Effector CD8-positive, alpha-beta T cell (primary cell): Measurements from ENCODE around the gene SEPTIN11.
"Not testable (repeated sequence)": the region's sequence is repeated elsewhere in the genome, so short reads cannot be mapped to it uniquely, and the experiment has no call there.

Source experiments
- DNase-seq: peaks from one replicate; lab custom pipeline; 2025; lab: John Stamatoyannopoulos, UW

The SEPTIN11 gene

DNA sequence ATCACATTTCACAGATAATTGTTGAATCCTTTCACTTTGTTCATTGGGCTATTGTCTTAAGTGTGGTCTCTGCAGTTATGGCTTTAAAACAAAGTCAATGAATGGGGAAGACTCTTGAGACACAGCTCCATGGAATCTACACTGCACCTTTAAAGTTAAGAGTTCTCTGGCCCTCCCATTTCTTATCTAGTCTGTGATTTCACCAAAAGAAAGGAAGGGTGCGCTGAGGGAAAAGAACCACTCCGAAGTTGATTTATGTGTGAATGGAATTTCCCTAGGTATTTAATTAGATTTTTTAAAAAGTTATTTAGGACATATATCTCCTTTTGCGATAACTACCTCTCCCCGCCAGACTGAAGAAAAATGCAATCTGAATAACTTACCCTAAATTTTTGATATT is 2.5 kb downstream of the SEPTIN11 start:
- no peak for DNase-seq

DNA sequence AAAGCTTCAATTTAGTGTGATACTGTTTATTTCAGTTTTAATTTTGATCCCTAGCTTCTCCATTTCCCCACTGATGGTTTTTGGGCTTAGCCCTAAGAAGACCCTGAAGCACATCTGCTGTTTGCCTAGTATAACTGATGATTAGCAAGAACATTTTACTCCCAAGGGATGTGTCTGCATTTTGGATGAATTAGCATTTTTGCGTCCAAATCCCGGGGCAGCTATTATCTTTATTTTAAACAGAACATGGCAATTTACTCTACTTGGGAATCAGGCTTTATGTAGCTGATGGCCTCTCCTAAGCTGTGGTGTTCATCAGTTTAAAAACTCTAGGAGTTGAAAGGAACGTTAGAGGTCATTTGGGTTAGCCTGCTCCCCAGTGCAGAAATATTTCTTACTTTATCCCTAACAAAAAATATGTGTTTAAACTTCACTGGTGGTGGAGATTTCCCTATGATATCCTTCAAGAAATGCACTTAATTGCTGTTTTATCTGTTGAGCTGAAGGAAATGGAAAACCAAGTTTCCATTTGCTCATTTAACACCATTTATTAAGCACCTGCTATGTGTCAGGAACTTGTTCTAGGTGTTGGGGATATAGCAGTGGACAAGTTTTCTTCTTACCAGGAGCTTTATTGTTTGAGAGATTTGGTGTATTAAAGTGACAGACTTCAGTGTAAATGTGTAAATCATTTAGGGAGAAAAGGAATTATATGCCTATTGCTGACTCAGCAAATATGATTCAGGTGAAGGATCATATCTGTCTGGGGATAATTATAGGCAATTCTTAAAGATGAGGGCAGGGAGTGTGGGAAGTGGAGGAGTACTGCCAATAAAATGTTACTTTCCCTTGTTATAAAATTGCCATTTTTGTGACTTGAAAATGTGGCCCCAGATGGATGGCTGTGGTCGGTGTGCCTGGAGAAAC is 3.4 kb downstream of the SEPTIN11 start:
- no peak for DNase-seq

DNA sequence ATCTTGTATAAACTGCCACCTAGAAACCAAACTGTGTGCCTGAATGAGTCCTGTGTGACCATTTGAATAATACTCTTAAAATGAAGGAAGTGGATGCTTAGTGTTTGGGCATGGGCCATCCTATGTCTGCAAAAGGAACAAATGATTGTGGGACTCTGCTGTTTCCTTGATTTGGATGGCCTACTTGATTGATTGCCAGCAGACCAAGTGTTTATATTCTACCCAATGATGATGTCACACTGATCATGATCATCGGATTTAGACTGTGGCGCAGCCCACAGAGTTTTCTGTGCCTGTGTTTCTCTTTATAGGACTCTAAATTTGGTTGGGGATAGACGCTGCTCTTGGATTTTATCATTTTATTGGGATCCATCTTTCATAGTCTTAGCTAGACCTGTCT is 4.4 kb downstream of the SEPTIN11 start:
- no peak for DNase-seq

DNA sequence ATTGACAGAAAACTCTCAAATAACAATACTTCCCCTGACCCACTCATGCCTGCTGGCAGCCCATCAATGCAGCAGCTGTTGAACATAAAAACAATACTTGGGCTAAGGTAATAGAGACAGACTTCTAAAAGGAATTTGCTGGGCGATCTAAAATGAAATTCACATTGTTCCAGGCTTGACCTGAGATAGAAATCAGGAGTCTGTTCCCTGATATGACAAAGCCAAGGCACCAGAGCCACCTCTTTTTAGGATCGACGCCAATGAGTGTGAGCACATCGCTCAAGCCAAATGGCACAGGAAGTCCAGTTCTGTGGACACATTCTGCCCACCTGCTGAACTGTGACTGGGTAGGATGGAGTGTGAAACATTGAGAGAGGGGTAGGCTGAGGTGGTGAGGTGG is 4.9 kb downstream of the SEPTIN11 start:
- DNase-seq, result no peak

DNA sequence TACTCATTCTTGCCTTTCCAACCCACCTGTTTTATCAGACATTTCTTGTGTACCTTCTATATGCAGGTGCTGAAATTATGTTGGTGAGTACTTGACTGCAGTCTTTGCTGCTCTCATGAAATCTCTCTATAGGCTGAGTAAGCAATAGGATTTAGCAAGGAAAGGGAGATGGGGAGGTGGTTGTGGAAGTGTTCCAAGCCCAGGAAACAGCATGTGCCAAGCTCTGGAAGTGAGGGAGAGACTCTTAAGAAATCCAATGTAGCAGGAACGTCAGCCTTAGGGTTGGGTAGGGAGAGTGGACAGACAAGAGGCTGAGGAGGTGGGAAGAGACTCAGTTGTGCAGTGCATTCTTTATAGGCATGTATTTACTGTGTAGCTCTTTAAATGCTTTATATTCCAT is 5.6 kb downstream of the SEPTIN11 start:
- no peak for DNase-seq

DNA sequence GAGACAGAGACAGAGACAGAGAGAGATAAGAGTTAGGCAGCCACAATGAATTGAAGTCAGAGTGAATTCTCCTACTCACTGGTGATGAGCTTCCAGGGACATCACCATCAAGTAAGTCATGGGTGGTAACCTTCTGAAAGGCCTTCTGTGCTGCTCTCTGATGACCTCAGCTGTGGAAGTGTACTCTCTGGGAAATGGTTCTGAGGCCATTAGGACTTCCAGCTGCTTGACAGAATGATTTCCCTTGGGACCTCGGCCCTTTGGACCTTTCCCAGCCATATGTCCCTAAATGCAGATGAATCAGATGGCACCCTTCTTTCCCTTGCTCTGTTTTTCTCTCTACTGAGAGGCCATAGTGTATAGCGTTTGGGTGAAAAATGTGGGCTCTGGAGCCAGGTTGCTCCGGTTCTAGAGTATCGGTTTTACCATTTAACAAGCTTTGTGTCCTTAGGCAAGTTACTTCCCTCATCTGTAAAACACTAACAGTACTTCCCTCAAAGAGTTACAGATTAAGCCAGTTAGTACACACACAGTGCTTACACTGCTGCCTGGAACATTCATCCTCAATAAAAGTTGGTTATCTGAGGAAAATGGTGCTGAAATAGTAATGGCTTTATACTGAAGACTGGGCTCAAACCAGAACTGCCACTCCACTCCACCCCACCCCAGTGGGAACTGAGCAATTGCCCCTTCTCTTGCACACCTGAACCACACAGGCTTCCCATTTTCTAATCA is 7.6 kb downstream of the SEPTIN11 start:
- DNase-seq, result no peak

DNA sequence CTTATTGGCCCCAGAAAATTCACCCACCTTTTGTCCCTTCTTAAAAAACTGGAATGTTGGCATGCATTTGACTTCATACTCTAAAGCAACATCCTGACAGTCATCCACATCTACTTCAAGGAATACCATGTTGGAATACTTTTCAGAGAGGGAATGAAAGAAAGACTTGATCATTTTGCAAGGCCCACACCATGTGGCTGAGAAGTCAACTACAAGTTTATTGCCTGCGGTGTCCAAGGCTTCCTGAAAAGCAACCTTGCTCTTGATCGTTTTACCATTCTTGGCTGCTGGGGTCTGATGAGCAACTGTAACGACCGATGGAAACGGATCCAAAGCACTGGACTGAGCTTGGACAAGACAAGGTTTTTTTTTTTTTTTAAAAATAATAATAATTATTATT is 9.3 kb downstream of the SEPTIN11 start:
- DNase-seq, result no peak

DNA sequence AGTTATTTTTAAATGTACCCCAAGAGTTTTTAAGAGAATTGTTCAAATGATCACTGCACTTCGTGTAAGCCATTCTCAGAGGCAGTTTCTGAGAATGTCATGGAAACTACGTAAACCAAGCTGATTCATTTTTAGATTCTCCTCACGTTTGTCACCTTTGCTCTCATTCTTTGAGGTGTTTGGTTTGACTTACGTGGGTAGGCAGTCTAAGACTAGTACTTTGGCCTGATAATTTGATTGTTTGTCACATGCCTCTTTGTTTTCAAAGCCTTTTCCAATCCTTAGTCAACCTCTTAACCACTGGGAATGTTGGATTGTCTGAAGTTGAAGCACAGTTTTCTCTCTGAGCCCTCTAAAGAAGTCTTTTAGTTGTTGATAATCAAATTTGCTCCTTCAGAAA is 10.5 kb downstream of the SEPTIN11 start:
- no peak for DNase-seq

DNA sequence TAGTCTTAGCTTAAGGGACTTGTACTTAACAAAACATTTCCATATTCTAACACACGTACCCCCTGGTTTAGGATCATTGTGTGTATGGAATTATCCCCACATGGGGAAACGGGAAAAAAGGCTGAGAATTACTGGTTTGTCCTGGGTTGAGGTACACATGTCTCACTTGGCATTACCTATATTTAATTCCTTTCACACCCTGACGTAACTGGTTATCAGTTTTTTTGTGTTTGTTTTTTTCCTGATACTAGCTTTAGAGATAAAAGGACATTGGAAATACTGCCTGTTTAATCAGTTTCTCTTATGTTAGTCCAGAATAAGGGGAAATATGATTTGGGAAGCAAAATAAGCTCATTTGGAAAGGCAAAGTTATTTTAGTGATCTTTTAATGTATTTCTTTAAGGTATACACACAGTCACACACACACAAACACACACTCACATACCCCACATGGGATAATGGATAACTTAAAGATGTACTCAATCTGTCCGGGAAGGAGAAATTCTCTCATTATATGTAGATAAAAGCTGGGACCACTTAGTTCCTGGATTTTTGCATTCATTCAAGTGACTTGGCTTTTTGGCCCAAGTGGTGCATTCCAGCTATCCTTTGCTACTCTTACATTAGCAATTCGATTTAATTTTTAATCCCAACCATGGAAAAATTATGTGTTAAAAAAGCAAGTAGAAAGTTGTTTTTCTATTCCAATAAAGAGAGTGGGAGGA is 13.0 kb downstream of the SEPTIN11 start:
- no peak for DNase-seq

DNA sequence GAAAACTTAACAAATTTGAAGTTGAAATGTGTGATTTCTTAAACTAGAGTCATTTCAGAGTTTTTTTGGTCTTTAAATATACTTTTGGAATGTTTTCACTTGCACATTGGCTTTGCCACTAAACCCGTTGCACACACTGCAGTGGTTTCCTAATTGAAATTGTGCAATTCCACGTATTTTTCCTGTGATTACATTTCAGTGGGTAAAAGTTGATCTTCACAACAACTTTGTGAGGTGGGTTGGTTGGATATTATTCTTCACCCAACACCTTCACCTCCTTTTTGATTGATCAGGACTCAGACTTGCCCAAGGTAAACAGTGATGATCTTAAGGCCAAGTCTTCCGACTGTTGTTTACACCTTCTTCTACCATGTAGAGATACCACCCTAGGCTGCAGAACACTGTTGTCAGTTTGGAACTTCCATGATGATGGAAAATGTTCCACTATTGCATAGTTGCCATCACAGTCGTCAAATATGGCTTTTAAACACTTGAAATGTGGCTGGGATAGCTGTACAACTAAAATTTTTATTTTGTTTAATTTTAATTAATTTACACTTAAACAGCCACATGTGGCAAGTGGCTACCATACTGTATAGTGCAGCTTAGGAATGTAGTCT is 13.7 kb downstream of the SEPTIN11 start:
- DNase-seq, result no peak

DNA sequence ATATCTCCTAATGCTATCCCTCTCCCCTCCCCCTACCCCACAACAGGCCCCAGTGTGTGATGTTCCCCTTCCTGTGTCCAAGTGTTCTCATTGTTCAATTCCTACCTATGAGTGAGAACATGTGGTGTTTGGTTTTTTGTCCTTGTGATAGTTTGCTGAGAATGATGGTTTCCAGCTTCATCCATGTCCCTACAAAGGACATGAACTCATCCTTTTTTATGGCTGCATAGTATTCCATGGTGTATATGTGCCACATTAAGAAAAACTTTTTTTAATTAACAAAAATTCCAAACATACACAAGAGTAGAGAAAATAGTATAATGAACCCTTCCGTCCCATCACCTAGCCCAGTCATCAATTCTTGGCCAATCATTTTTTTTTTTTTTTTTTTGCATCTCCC is 14.4 kb downstream of the SEPTIN11 start:
- not testable (repeated sequence) for DNase-seq

DNA sequence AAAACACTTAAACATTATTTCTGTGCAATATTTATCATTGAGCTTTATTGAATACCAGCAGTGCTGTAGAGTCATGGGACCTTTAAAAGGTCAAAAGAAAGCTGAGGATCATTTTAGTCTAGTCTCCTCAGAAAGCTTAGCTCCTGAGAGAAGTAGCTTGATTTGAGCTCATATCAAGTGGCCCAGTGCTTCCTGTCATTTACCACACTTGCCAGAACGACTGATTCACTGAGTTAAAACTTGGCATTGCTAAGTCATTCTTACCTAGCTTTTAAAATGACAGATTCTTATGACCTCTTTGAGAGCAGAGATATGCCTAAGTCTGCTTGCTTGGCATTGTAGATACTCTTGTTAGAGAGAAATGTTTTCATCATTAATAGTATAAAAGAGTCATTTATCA is 15.2 kb downstream of the SEPTIN11 start:
- DNase-seq, result no peak

DNA sequence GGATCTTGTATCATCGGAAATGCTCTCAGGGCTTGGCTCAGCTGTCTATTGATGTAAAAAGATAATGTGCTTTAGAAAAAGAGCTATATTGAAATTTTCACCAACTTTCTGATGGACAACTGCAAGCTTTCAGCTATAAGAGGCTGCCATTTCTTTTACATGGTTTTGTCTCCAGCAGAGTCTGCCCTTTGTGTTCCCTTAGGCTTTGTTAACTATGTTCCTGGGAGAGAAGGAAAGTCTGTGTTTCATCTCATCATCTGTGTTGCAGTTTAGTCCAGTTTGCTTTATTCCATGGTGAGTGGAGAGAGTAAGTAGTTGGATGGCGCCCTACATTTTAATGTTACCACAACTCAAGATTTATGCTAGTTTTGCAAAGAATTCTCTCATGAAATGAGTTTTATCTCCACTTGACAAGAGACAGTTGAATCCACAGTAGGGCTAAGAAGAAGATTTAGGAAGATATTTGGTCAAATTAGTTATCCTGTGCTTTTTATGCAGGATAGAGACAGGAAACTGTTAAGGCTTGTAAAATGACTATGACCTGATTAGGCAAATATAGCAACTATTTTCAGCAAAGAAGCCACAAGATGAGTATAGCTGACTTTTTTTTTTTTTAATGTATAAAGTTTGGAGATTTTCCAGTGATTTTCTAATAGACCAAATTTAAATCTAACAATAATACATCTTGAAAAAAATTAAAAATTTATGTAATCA is 16.5 kb downstream of the SEPTIN11 start:
- DNase-seq, result no peak

DNA sequence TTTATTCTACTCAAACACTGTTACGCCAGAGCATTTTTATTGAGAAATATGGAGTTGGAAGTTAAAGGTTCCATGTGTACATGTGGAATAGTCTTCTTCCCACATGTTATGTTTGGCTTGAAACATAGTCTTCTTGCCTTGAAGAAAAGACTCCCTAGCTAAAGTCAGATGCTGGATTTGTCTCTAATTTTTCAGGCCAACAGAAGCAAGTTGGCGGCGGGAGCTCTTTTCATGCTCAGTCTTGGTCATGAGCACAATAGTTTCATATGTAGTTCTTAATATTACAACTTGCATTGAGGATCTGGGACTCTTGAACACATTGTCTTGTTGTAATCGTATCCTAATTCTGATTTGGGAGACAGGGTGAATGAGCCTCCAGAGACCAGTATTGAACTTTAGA is 19.4 kb downstream of the SEPTIN11 start:
- no peak for DNase-seq

DNA sequence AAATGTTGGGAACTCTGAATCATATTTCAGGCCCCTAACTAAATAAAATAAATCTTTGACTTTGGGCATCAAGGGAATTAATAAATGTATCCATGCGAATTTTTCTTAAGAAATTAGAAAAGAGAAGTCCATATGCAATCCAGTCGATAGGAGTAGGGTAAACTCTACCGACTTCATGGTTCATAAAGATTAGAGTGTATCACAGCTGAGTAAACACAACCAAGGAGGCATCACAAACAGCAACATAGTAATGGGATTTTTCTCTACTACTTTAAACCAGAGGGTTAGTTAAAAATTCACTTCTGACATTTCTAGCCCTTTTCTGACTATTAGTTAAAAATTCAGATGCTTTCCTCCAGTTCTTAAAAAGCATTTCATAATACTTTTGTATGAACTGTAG is 19.9 kb downstream of the SEPTIN11 start:
- DNase-seq, result no peak

DNA sequence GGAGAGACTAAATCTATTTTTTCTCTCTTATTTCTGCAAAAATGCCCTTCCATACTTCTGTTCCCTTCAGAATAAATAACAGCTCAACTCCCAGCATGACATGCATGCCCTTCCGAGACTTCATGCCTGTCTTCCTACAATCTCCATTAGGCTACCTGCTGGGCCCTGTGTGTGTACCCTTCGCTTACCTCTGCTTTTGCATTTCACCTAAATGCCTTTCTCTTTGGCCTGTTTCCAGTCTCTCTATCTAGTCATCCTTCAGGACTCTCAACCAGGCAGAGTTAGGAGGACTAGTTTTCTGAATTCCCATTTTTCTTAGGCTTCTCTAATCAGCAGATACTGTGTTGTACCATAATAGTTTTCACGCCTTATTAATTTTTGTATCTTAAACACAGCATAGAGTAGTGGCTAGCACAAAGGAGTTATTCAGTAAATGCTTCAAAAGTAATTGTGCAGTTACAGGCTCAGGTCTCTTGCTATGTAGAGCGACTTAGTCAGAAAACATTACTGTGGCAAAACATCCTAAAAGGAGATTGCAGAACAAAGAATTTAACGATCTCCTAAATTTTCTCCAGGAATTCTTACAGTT is 20.5 kb downstream of the SEPTIN11 start:
- no peak for DNase-seq

DNA sequence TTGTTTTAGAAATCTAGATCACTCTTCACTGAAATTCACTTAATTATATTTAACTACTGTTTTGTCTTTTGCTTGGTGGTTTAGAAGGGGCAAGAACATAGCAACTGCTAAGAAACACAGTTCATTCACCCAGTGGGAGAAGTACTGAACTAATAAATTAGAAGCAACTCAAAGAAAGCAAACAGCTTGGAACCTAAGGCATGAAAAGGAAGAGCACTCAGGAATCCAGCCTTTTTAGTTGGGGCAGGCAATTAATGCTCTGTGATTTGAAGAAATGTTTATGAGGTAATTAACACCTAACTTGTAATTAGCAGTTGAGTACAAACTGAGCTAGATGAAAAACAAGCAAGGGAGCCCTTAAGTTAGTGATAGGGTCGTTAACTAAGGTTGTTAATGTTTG is 22.8 kb downstream of the SEPTIN11 start:
- DNase-seq, result no peak

DNA sequence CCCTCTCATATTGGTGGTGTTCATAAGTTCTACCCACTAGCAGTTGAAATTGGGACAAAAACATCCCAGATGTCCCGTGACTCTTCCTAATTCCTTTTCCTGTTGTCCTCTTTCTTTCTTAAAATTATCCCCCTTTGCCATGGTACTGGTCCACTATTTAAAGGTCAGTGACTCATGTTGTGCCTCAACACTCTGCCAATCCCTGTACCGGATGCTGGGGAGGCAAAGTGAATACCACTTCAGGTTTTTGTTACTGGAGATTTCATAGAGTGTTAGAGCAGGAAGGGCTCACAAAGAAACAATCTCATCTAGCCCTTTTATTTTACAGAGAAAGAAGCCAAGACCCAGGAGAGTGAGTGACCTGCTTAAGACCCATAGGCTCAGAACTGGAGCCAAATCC is 24.6 kb downstream of the SEPTIN11 start:
- no peak for DNase-seq

DNA sequence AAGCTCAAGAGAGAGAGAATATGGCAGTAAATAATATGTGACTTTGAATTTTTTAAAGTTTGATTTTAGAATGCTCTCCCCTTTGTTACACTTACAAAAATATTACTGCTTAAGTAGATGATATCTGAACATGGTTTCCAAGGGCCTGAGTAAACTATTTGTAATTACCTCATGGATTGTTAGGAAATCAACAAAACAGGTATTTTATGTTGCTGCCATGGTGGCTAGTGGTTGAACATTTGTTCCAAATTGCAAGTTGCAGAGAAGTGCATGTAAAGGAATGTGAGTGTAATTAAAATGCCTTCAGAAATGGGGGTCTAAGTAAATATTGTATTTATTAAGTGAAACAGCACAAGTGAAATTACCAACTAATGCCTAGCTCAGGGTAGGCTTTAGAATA is 27.6 kb downstream of the SEPTIN11 start:
- DNase-seq, result no peak

DNA sequence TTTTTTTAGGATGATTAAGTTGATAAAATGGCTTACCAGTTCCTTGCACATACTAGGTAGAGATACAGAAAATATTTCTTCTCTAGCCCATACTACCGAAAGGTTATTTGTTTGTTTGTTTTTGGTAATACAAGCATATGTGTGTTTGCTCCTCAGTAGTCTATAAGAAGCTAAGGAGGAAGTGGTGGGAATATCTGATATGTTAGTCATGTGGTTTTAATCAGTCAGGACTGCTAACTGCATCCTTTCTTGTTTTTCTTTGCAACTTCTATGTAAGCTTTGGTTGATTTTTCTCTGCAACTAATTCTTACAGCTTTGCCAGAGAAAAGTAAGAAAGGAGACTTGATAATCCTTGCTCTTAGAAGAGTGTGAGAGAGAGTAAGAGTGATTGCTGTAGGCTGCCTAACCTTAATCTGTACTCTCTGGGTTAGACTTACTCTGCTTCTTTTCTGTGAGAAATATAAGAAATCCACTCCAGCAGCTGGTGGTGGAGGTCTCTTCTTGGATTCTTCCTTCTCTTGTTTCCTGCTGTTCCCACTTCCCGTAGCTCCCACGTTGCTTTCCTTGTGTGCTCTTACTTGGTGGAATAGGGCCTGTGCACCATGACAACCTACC is 28.3 kb downstream of the SEPTIN11 start:
- DNase-seq, result no peak

DNA sequence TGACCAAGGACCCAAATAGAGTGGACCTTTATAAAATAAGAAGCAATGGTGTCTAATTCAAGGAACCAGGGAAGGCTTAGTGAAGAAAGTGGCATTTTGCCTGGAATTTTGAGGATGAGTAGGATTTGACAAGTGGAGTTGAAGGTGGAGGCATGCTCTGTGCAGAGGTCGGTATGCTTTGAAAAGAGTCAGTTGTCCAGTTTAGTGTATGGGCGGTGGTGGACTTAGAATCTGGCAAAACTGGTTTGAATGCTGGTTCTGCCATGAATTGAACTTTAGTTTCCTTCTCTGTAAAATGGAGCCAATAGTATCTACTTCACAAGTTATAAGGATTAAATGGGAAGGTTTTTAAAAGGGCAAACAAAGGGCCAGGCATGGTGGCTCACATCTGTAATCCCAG is 29.7 kb downstream of the SEPTIN11 start:
- no peak for DNase-seq
